Measurements from ENCODE around the gene NME4. TPM values are rescaled to one million over a fixed set of nuclear protein-coding genes. Genes with fewer than 3 reads are reported as not detected.
A peak's percentile ranks its signal among the peaks of the same experiment; 100 is the strongest.

The NME4 gene
- total RNA-seq, 1 donor from 2014 or later, result 101 TPM

DNA sequence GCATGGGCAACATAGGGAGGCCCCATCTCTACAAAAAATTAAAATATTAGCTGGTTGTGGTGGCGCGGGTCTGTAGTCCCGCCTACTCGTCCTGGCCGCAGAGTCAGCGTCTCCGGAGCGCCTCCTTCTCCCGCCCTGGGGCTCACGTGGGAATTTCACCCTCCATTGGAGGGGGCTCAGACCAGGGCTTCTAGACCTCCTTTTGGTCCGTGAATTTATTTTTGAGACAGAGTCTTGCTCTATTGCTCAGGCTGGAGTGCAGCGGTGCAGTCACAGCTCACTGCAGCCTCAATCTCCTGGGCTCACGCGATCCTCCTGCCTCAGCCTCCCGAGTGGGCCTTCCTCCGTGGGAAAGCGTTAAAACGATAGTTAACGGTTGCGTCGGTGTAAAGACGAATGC, 394 bp upstream of the NME4 start:
- intact Hi-C loops (cut with micrococcal nuclease), result no loop called here
- Histone ChIP-seq H3K27me3 (ENCODE audit: low read depth) (no peaks in the 10 kb centered on the region), H3K9me3 (replicated peaks) (no peaks in the 10 kb centered on the region), H3K36me3 (peaks cover 6% of the 10 kb centered on the region), H3K4me1 (peaks cover 30% of the 10 kb centered on the region), H3K4me3 (peak overlapping the region; percentile 75), H3K27ac (replicated peaks) (peak overlapping the region; percentile 91)
- TF ChIP-seq, protein P1, sequence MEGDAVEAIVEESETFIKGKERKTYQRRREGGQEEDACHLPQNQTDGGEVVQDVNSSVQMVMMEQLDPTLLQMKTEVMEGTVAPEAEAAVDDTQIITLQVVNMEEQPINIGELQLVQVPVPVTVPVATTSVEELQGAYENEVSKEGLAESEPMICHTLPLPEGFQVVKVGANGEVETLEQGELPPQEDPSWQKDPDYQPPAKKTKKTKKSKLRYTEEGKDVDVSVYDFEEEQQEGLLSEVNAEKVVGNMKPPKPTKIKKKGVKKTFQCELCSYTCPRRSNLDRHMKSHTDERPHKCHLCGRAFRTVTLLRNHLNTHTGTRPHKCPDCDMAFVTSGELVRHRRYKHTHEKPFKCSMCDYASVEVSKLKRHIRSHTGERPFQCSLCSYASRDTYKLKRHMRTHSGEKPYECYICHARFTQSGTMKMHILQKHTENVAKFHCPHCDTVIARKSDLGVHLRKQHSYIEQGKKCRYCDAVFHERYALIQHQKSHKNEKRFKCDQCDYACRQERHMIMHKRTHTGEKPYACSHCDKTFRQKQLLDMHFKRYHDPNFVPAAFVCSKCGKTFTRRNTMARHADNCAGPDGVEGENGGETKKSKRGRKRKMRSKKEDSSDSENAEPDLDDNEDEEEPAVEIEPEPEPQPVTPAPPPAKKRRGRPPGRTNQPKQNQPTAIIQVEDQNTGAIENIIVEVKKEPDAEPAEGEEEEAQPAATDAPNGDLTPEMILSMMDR (IDR thresholded peaks at IDR 0.05; ENCODE audit: borderline replicate concordance), result no peak
- DNase-seq, result peak; percentile 56

DNA sequence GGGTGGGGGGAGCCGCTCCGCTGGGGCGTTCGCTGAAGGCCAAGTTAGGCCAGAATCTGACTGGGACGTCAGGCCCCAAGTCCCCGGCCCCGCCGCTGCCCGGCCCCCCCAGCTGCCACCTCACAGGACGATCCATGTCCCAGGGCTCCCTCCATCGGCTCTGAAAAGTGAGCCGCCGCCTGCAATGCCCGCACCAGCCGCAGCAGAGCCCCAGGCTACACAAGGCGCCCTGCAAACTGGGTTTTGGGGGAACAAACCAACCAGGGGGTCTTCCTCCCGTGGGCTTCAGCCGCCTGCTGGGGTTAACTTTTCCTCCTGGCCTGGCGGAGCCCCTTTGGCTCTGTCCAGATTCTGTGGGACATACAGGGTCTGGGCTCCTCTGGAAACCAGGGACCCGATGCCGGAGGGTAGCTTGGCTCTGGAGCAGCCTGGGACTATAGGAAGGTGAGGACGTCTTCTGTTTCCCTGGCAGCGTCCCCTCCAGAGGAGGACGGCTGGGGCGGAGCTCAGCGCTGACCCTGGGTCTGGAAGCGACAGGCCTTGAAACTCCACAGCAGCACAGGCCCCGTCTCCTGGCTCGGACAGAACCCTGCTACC, 835 bp downstream of the NME4 start:
- H3K4me1 ChIP-seq, result peaks cover 42% of the 10 kb centered on the region
- H3K27ac ChIP-seq (replicated peaks), result peak overlapping the region; percentile 91
- intact Hi-C loops (cut with micrococcal nuclease), result no loop called here
- H3K27me3 ChIP-seq (ENCODE audit: low read depth), result no peaks in the 10 kb centered on the region
- TF ChIP-seq, protein P1 (IDR thresholded peaks at IDR 0.05; ENCODE audit: borderline replicate concordance), result peak; percentile 63
- H3K4me3 ChIP-seq, result peak overlapping the region; percentile 75
- no peaks in the 10 kb centered on the region for H3K9me3 ChIP-seq (replicated peaks)
- peak; percentile 74 for DNase-seq
- H3K36me3 ChIP-seq, result peaks cover 6% of the 10 kb centered on the region

DNA sequence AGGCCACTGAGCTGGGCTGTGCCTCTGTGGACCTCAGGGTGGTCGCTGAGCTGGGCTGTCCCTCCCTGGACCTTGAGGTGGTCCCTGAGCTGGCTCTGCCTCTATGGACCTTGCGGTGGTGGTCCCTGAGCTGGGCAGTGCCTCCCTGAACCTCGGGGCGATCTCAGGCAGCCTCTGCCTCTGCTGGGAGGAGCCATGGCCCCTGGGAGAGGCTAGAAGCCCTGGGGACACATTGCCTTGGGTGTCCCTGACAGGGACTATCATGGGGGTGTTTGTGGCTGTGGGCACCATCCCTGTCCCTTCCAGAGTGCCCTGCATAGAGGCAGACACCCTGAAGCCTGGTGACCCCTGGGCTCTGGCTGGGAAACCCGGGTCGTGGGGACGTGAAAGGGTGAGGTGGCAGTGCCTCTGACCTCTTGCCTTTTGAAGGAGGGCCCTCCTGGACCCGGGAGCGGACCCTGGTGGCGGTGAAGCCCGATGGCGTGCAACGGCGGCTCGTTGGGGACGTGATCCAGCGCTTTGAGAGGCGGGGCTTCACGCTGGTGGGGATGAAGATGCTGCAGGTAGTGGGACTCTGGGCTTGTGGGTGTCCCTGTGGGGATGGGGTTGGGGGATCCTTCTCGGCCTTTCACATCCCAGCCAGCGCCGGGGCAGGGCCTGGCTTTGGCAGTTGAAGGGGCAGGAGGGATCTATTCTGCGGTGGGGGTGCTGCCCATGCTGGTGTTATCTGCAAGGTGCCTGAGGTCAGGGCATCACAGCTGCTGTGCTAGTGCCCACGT, 1.8 kb downstream of the NME4 start:
- Histone ChIP-seq H3K27ac (replicated peaks) (peak overlapping the region; percentile 91), H3K36me3 (peaks cover 6% of the 10 kb centered on the region), H3K4me1 (peaks cover 42% of the 10 kb centered on the region), H3K27me3 (ENCODE audit: low read depth) (no peaks in the 10 kb centered on the region), H3K4me3 (peak overlapping the region; percentile 75), H3K9me3 (replicated peaks) (no peaks in the 10 kb centered on the region)
- intact Hi-C loops (cut with micrococcal nuclease), result no loop called here
- TF ChIP-seq, protein P1 (IDR thresholded peaks at IDR 0.05; ENCODE audit: borderline replicate concordance), result no peak
- no peak for DNase-seq

DNA sequence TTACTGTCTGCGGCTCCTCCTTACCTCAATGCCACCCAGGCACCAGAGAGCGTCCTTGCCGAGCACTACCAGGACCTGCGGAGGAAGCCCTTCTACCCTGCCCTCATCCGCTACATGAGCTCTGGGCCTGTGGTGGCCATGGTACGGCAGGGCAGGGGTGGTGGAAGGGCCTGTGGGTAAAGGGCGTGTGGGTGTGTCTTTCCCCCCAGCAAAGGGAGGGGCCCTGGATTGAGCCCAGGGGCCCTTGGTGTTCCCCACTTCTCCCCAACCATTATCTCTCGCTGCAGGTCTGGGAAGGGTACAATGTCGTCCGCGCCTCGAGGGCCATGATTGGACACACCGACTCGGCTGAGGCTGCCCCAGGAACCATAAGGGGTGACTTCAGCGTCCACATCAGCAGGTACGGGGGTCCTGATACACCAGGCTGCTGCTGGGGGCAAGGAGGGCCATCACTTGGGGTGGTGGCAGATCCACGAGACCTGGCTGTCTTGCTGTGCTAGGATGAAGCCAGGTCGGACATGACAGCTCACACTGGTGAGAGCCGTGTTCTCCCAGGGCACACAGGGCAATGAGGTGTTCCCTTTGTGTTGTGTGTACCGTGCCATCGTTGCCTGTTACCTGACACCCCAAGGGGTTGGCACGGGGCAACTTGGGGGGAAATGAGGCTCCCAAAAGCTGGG, 2.5 kb downstream of the NME4 start:
- intact Hi-C loops (cut with micrococcal nuclease), result no loop called here
- H3K4me1 ChIP-seq, result peaks cover 42% of the 10 kb centered on the region
- no peak overlapping the region for H3K4me3 ChIP-seq
- peaks cover 6% of the 10 kb centered on the region for H3K36me3 ChIP-seq
- H3K27ac ChIP-seq (replicated peaks), result no peak overlapping the region
- no peak for DNase-seq
- TF ChIP-seq, protein P1 (IDR thresholded peaks at IDR 0.05; ENCODE audit: borderline replicate concordance), result no peak
- no peaks in the 10 kb centered on the region for H3K27me3 ChIP-seq (ENCODE audit: low read depth)
- no peaks in the 10 kb centered on the region for H3K9me3 ChIP-seq (replicated peaks)

DNA sequence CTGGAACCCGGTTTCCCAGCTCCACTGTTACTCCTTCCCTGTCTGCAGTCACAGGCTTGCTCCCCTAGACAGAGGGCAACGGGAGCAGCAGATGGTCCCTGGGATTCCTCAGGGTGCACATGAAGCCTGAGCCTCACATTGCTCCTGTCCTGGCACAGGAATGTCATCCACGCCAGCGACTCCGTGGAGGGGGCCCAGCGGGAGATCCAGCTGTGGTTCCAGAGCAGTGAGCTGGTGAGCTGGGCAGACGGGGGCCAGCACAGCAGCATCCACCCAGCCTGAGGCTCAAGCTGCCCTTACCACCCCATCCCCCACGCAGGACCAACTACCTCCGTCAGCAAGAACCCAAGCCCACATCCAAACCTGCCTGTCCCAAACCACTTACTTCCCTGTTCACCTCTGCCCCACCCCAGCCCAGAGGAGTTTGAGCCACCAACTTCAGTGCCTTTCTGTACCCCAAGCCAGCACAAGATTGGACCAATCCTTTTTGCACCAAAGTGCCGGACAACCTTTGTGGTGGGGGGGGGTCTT, 3.1 kb downstream of the NME4 start:
- peaks cover 6% of the 10 kb centered on the region for H3K36me3 ChIP-seq
- H3K27me3 ChIP-seq (ENCODE audit: low read depth), result no peaks in the 10 kb centered on the region
- DNase-seq, result no peak
- peaks cover 42% of the 10 kb centered on the region for H3K4me1 ChIP-seq
- H3K4me3 ChIP-seq, result peak overlapping the region; percentile 80
- H3K9me3 ChIP-seq (replicated peaks), result no peaks in the 10 kb centered on the region
- TF ChIP-seq, protein P1 (IDR thresholded peaks at IDR 0.05; ENCODE audit: borderline replicate concordance), result no peak
- H3K27ac ChIP-seq (replicated peaks), result peak overlapping the region; percentile 96
- intact Hi-C loops (cut with micrococcal nuclease), result no loop called here

Measured in left ventricle myocardium inferior (tissue), 1 donor.